Embryonic facial prominence (tissue), 1 donor: ENCODE data around the gene MEGF6.

ENCODE experiments used
- DNase-seq: peaks from one replicate; pipeline ENCODE4 v3.0.0-alpha.2; 2016; ENCODE audit errors: extremely low spot score

The MEGF6 gene

GRCh38 chr1:3521426-3521825 lies 89.9 kb downstream of the MEGF6 start:
- DNase-seq: no peak

GRCh38 chr1:3520419-3521378 lies 90.6 kb downstream of the MEGF6 start:
- DNase-seq: no peak

GRCh38 chr1:3519301-3519885 lies 91.9 kb downstream of the MEGF6 start:
- DNase-seq: no peak

- no peak for DNase-seq
Observed at GRCh38 chr1:3518756-3519155, 92.6 kb downstream of the MEGF6 start.

GRCh38 chr1:3518256-3518655 lies 93.1 kb downstream of the MEGF6 start:
- no peak for DNase-seq

GRCh38 chr1:3516911-3517675 lies 94.2 kb downstream of the MEGF6 start:
- DNase-seq: no peak

- DNase-seq: no peak
Observed at GRCh38 chr1:3516481-3516869, 94.8 kb downstream of the MEGF6 start.

GRCh38 chr1:3515774-3516480 lies 95.4 kb downstream of the MEGF6 start:
- DNase-seq: no peak

- DNase-seq: no peak
Observed at GRCh38 chr1:3515272-3515671, 96.0 kb downstream of the MEGF6 start.

GRCh38 chr1:3514404-3514803 lies 96.9 kb downstream of the MEGF6 start:
- DNase-seq: no peak

- DNase-seq: no peak
Observed at GRCh38 chr1:3511856-3512255, 99.5 kb downstream of the MEGF6 start.

- no peak for DNase-seq
Observed at GRCh38 chr1:3511306-3511705, 100.0 kb downstream of the MEGF6 start.

- no peak for DNase-seq
Observed at GRCh38 chr1:3510956-3511250, 100.4 kb downstream of the MEGF6 start.

- no peak for DNase-seq
Observed at GRCh38 chr1:3510136-3510955, 101.0 kb downstream of the MEGF6 start.

GRCh38 chr1:3509721-3510120 lies 101.6 kb downstream of the MEGF6 start:
- no peak for DNase-seq

- no peak for DNase-seq
Observed at GRCh38 chr1:3508757-3509415, 102.4 kb downstream of the MEGF6 start.

GRCh38 chr1:3507636-3508275 lies 103.6 kb downstream of the MEGF6 start:
- DNase-seq: no peak

GRCh38 chr1:3506943-3507342 lies 104.4 kb downstream of the MEGF6 start:
- DNase-seq: no peak

GRCh38 chr1:3506041-3506440 lies 105.3 kb downstream of the MEGF6 start:
- DNase-seq: no peak

GRCh38 chr1:3505161-3505560 lies 106.1 kb downstream of the MEGF6 start:
- DNase-seq: no peak
